Astrocyte (in vitro differentiated cells and primary cell): ENCODE results near the gene METAP1D. TPM values are rescaled to one million over a fixed set of nuclear protein-coding genes. Genes with fewer than 3 reads are reported as not detected.
A peak's percentile ranks its signal among the peaks of the same experiment; 100 is the strongest.

ENCODE experiments used
- DNase-seq: peaks from one replicate; pipeline ENCODE4 v3.0.0-alpha.2; 2010; ENCODE audit warnings: low read depth
- FAIRE-seq: peaks from 2 replicates; lab custom pipeline; 2011; peaks lifted over from hg19 to GRCh38; lab: Jason Lieb, UNC
- H2AFZ ChIP-seq: 2 replicates; pipeline ENCODE4 v1.6.0; 2012; ENCODE audit warnings: low read depth, low read length, inconsistent platforms
- H3K27ac ChIP-seq: 2 replicates; pipeline ENCODE4 v1.5.1; 2011; ENCODE audit warnings: low read depth, low read length, inconsistent platforms
- H3K27me3 ChIP-seq: 2 replicates; pipeline ENCODE4 v1.6.0; 2011; ENCODE audit warnings: low read length, inconsistent platforms; ENCODE audit not compliant: insufficient read depth
- H3K36me3 ChIP-seq: 2 replicates; pipeline ENCODE4 v1.5.1; 2011; ENCODE audit warnings: low read length, inconsistent platforms; ENCODE audit not compliant: insufficient read depth
- H3K4me1 ChIP-seq: 2 replicates; pipeline ENCODE4 v1.5.1; 2011; ENCODE audit warnings: low read length, inconsistent platforms; ENCODE audit not compliant: insufficient read depth
- H3K4me2 ChIP-seq: 2 replicates; pipeline ENCODE4 v1.6.0; 2012; ENCODE audit warnings: low read length, inconsistent platforms
- H3K4me3 ChIP-seq: 2 replicates; pipeline ENCODE4 v1.5.1; 2011; ENCODE audit warnings: low read depth, mild to moderate bottlenecking, low read length, inconsistent platforms; ENCODE audit not compliant: insufficient read depth
- H3K79me2 ChIP-seq: 2 replicates; pipeline ENCODE4 v1.6.0; 2012; ENCODE audit warnings: mild to moderate bottlenecking, low read length, inconsistent platforms; ENCODE audit not compliant: insufficient read depth
- H3K9ac ChIP-seq: 2 replicates; pipeline ENCODE4 v1.6.0; 2012; ENCODE audit warnings: mild to moderate bottlenecking, low read length, inconsistent platforms
- H3K9me3 ChIP-seq: 2 replicates; pipeline ENCODE4 v1.5.1; 2012; ENCODE audit warnings: low read depth, mild to moderate bottlenecking, low read length, inconsistent platforms; ENCODE audit not compliant: insufficient read depth
- H4K20me1 ChIP-seq: 2 replicates; pipeline ENCODE4 v1.6.0; 2012; ENCODE audit warnings: low read length, inconsistent platforms; ENCODE audit not compliant: insufficient read depth
- H3K27ac Mint-ChIP-seq: one replicate; pipeline ENCODE4 v1.8.0; 2021; ENCODE audit warnings: mild to moderate bottlenecking, mixed read lengths; ENCODE audit not compliant: unreplicated experiment
- H3K27me3 Mint-ChIP-seq: one replicate; pipeline ENCODE4 v1.8.0; 2021; ENCODE audit warnings: low read depth, mixed read lengths; ENCODE audit not compliant: unreplicated experiment
- H3K36me3 Mint-ChIP-seq: one replicate; pipeline ENCODE4 v1.8.0; 2021; ENCODE audit warnings: low read depth, mixed read lengths; ENCODE audit not compliant: unreplicated experiment
- H3K4me1 Mint-ChIP-seq: one replicate; pipeline ENCODE4 v1.8.0; 2021; ENCODE audit warnings: low read depth, mixed read lengths; ENCODE audit not compliant: unreplicated experiment
- H3K4me3 Mint-ChIP-seq: one replicate; pipeline ENCODE4 v1.8.0; 2021; ENCODE audit warnings: mild to moderate bottlenecking, moderate library complexity, mixed read lengths; ENCODE audit not compliant: unreplicated experiment
- H3K9me3 Mint-ChIP-seq: one replicate; pipeline ENCODE4 v1.8.0; 2021; ENCODE audit warnings: mild to moderate bottlenecking, mixed read lengths; ENCODE audit not compliant: unreplicated experiment
- CTCF ChIP-seq: IDR thresholded peaks from 2 replicates; pipeline ENCODE4 v1.5.1; 2011; ENCODE audit warnings: low read depth, mild to moderate bottlenecking, inconsistent platforms, low read length, moderate library complexity; ENCODE audit not compliant: insufficient read depth
- EZH2 ChIP-seq: IDR thresholded peaks from 2 replicates; pipeline ENCODE4 v1.6.1; 2012; ENCODE audit warnings: mild to moderate bottlenecking, low read length, inconsistent platforms; ENCODE audit not compliant: insufficient read depth
- total RNA-seq: library from RNA; stranded (reverse); gene quantifications from 2 replicates; pipeline ENCODE4 v1.2.1, GENCODE V29; 2021

Gene METAP1D
- total RNA-seq, 1 donor from 2014 or later, result 6.5 TPM

GRCh38 chr2:172097557-172098131, 97.9 kb downstream of the METAP1D start:
- TF ChIP-seq CTCF, result no peak
- TF ChIP-seq EZH2, result no peak
- FAIRE-seq, result no peak

GRCh38 chr2:172098287-172098649, 98.5 kb downstream of the METAP1D start:
- H2AFZ ChIP-seq, result no peak overlapping the region
- peak overlapping the region; percentile 55 for H3K4me3 ChIP-seq

More at GRCh38 chr2:172097557-172098131, 97.9 kb downstream of the METAP1D start:
- Histone ChIP-seq H3K9ac (no peak overlapping the region), H4K20me1 (peaks cover 9% of the 10 kb centered on the region), H3K27ac (no peak overlapping the region), H3K4me3 (peak overlapping the region; percentile 35), H2AFZ (no peak overlapping the region), H3K27me3 (peaks cover 44% of the 10 kb centered on the region), H3K4me2 (peak overlapping the region; percentile 96), H3K4me1 (peaks cover 53% of the 10 kb centered on the region), H3K79me2 (no peaks in the 10 kb centered on the region), H3K9me3 (no peaks in the 10 kb centered on the region), H3K36me3 (no peaks in the 10 kb centered on the region)
- peaks cover 22% of the 10 kb centered on the region for H3K4me1 Mint-ChIP-seq
- peak overlapping the region; percentile 70 for H3K27ac Mint-ChIP-seq
- H3K27me3 Mint-ChIP-seq, result peaks cover 25% of the 10 kb centered on the region
- DNase-seq, result no peak
- H3K4me3 Mint-ChIP-seq, result peak overlapping the region; percentile 60
- H3K9me3 Mint-ChIP-seq, result peaks cover 3% of the 10 kb centered on the region
- H3K36me3 Mint-ChIP-seq, result no peaks in the 10 kb centered on the region

More at GRCh38 chr2:172098287-172098649, 98.5 kb downstream of the METAP1D start:
- Histone ChIP-seq H3K79me2 (no peaks in the 10 kb centered on the region), H3K27ac (no peak overlapping the region), H3K4me2 (peak overlapping the region; percentile 85), H3K9ac (peak overlapping the region; percentile 57), H3K9me3 (no peaks in the 10 kb centered on the region), H3K36me3 (no peaks in the 10 kb centered on the region), H4K20me1 (peaks cover 8% of the 10 kb centered on the region), H3K4me1 (peaks cover 58% of the 10 kb centered on the region), H3K27me3 (peaks cover 41% of the 10 kb centered on the region)
- FAIRE-seq (no peak), DNase-seq (no peak)
- no peak for TF ChIP-seq EZH2
- TF ChIP-seq CTCF, result no peak
- H3K27ac Mint-ChIP-seq, result peak overlapping the region; percentile 4
- H3K36me3 Mint-ChIP-seq, result no peaks in the 10 kb centered on the region
- peaks cover 19% of the 10 kb centered on the region for H3K27me3 Mint-ChIP-seq
- H3K4me3 Mint-ChIP-seq, result peak overlapping the region; percentile 27
- no peaks in the 10 kb centered on the region for H3K9me3 Mint-ChIP-seq
- H3K4me1 Mint-ChIP-seq, result peaks cover 22% of the 10 kb centered on the region
